ENCODE data around the gene AXL.
A peak's percentile ranks its signal among the peaks of the same experiment; 100 is the strongest.

The AXL gene

GRCh38 chr19:41308450-41309179, 89.6 kb downstream of the AXL start:
- Histone ChIP-seq H3K9me3 (ENCODE audit: insufficient read depth, low read depth, low read length) (no peaks in the 10 kb centered on the region), H3K4me3 (ENCODE audit: low read length) (0 out of 2 replicates have a peak overlapping the region, but pooled peaks have one; percentile 85), H3K9ac (ENCODE audit: low read depth, low read length) (peak overlapping the region; percentile 36; the same call in 1 of the 2 replicates), H3K36me3 (ENCODE audit: insufficient read depth, low read depth, low read length) (peaks cover 60% of the 10 kb centered on the region), H3K27ac (ENCODE audit: low read length) (peak overlapping the region; percentile 4), H3K27me3 (ENCODE audit: insufficient read depth, low read length) (no peaks in the 10 kb centered on the region), H3K4me1 (ENCODE audit: insufficient read depth, low read length) (peaks cover 12% of the 10 kb centered on the region)

GRCh38 chr19:41309180-41310032, 90.4 kb downstream of the AXL start:
- Histone ChIP-seq H3K27ac (ENCODE audit: low read length) (no peak overlapping the region), H3K9me3 (ENCODE audit: insufficient read depth, low read depth, low read length) (no peaks in the 10 kb centered on the region), H3K27me3 (ENCODE audit: insufficient read depth, low read length) (no peaks in the 10 kb centered on the region), H3K36me3 (ENCODE audit: insufficient read depth, low read depth, low read length) (peaks cover 52% of the 10 kb centered on the region), H3K9ac (ENCODE audit: low read depth, low read length) (peak overlapping the region; percentile 88; the same call in 1 of the 2 replicates), H3K4me3 (ENCODE audit: low read length) (peak overlapping the region; percentile 85), H3K4me1 (ENCODE audit: insufficient read depth, low read length) (peaks cover 12% of the 10 kb centered on the region)

GRCh38 chr19:41310033-41310831, 91.2 kb downstream of the AXL start, which contains the start of gene CCDC97:
Gene CCDC97 (plus strand): TSS chr19:41310172. CDS start chr19:41310311, 139 bp downstream.
- H3K36me3 ChIP-seq (ENCODE audit: insufficient read depth, low read depth, low read length): peaks cover 44% of the 10 kb centered on the region
- H3K27me3 ChIP-seq (ENCODE audit: insufficient read depth, low read length): no peaks in the 10 kb centered on the region
- peaks cover 12% of the 10 kb centered on the region for H3K4me1 ChIP-seq (ENCODE audit: insufficient read depth, low read length)
- no peaks in the 10 kb centered on the region for H3K9me3 ChIP-seq (ENCODE audit: insufficient read depth, low read depth, low read length)
- peak within 1 kb of the TSS; percentile 85 for H3K4me3 ChIP-seq (ENCODE audit: low read length)
- H3K9ac ChIP-seq (ENCODE audit: low read depth, low read length): peak within 1 kb of the TSS; percentile 88
- H3K27ac ChIP-seq (ENCODE audit: low read length): peak within 1 kb of the TSS; percentile 95

GRCh38 chr19:41311072-41311471, 92.0 kb downstream of the AXL start:
- Histone ChIP-seq H3K36me3 (ENCODE audit: insufficient read depth, low read depth, low read length) (peaks cover 39% of the 10 kb centered on the region), H3K4me3 (ENCODE audit: low read length) (peak overlapping the region; percentile 85), H3K27ac (ENCODE audit: low read length) (no peak overlapping the region), H3K4me1 (ENCODE audit: insufficient read depth, low read length) (peaks cover 12% of the 10 kb centered on the region), H3K9me3 (ENCODE audit: insufficient read depth, low read depth, low read length) (no peaks in the 10 kb centered on the region), H3K9ac (ENCODE audit: low read depth, low read length) (peak overlapping the region; percentile 88), H3K27me3 (ENCODE audit: insufficient read depth, low read length) (no peaks in the 10 kb centered on the region)

Data from iPS-20b (cell line).